GM21717 (cell line): ENCODE data around the gene MFNG.
"Not testable (repeated sequence)": the region's sequence is repeated elsewhere in the genome, so short reads cannot be mapped to it uniquely, and the experiment has no call there.

Experiments used
- ATAC-seq: cut with Tn5 transposase; IDR thresholded peaks from one replicate; pipeline ENCODE4 v1.9.1; 2021; ENCODE audit warnings: mild to moderate bottlenecking, moderate library complexity; ENCODE audit not compliant: unreplicated experiment

The MFNG gene, protein sequence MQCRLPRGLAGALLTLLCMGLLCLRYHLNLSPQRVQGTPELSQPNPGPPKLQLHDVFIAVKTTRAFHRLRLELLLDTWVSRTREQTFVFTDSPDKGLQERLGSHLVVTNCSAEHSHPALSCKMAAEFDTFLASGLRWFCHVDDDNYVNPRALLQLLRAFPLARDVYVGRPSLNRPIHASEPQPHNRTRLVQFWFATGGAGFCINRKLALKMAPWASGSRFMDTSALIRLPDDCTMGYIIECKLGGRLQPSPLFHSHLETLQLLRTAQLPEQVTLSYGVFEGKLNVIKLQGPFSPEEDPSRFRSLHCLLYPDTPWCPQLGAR

DNA sequence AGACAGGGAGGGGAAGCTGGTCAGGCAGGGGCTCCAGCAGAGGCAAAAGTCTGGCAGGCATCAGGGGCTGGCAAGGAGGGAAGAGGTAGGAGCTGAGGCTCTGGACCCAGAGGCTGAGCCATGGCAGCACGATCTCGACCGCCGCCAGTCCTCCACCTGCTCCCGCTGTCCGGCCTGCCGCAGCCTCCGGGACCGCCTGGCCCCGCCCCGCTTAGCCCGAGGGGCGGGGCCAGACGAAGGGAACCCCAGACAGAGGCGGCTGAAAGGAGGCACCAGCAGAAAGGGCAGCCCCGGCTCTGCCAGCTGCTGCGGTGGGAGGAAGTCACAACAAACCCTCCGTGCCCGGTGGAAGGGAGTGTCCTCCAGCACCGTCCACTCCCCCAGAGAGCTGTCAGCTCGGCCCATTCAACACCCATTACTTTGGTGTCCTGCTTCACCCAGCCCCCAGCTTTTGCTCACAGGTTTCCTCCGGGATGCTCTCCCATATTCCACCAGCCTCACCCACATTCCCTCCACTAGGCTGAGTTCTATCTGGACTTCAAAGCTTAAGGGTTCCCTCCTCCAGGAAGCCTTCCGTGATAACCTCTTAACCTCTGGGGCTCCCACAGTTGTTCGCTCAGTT is at the start of gene MFNG:
Gene MFNG (minus strand): TSS at position 161 of the 622 bp plus-strand sequence. CDS start 207 bp downstream, outside the sequence.
- no peak for ATAC-seq

DNA sequence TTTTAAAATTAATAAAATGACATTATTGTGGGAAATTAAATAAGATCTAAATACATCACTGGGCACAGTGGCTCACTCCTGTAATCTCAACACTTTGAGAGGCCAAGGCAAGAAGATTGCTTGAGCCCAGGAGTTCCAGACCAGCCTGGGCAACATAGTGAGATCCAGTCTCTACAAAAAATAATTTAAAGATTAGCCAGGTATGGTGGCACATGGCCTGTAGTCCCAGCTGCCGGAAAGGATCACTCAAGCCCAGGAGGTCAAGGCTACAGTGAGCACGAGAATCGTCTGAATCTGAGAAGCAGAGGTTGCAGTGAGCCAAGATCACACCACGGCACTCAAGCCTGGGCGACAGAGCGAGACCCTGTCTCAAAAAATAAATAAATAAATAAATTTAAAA is 49.0 kb upstream of the MFNG start:
- no peak for ATAC-seq

DNA sequence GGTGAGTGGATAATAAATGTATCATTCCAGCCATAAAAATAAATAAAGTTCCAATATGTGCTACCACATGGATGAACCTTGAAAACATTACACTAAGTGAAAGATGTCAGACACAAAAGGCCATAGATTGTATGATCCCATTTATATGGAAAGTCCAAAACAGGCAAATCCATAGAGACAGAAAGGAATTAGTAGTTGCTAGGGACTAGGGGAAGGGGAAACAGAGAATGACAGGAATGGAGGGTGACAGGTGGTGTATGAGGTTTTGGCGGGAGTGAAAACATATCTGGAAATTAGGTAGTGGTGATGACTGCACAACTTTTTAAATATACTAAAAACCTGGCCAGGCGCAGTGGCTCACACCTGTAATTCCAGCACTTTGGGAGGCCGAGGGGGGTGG is 48.3 kb upstream of the MFNG start:
- no peak for ATAC-seq

DNA sequence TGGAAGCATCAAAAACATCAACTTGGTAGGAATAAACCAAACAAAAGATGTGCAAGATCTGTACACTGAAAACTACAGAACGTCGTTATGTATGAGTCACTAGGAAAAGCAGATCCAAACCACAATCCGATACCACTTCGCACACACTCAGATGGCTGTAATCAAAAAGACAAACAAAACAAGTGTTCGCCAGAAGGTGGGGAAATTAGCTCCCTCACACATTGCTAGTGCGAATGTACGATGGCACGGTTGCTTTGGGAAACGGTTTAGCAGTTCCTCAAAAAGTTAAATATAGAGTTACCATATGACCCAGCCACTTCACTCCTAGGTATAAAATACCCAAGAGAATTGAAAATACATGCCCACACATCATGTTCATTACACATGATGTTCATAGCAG is 47.8 kb upstream of the MFNG start:
- no peak for ATAC-seq

DNA sequence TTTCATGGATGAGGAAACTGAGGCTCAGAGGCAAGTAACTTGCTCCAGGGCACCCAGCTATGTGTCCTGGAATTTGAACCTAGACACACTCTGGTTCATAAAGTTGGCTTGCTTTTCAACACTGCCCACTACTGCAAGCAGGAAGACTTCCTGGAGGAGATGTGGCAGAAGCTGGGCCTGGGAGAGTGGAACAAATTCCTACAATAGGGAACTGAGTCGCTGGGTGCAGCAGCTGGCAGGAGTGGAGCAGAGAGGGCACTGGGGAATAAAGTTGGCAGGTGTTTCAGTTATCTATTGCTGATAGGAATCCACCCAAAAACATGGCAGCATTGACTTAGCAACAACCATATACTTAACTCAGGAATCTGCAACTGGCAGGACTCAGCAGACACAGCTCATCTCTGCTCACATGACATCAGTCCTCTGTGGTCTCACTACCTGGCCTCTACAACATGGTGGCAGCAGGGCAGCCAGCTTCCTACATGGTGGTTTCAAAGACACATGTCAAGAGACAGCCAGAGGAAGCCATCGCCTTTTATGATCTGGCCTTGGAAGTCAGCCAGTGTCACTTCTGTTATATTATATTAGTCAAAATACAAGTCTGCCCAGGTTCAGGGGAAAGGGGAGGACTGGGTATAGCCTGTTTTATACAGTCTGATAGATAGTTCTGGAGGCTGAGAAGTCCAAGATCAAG is 43.6 kb upstream of the MFNG start:
- no peak for ATAC-seq

DNA sequence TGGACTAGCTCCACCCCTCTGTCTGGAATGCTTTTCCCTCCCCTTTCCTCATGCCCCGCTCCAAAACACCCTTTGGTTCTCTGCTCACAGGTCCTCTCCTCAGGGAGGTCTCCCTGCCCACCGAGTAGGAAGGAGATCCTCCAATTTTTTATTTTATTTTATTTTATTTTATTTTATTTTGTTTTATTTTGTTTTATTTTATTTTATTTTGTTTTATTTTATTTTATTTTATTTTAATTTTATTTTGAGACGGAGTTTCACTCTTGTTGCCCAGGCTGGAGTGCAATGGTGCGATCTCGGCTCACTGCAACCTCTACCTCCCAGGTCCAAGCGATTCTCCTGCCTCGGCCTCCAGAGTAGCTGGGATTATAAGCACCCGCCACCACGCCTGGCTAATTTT is 41.8 kb upstream of the MFNG start:
- ATAC-seq: not testable (repeated sequence)

DNA sequence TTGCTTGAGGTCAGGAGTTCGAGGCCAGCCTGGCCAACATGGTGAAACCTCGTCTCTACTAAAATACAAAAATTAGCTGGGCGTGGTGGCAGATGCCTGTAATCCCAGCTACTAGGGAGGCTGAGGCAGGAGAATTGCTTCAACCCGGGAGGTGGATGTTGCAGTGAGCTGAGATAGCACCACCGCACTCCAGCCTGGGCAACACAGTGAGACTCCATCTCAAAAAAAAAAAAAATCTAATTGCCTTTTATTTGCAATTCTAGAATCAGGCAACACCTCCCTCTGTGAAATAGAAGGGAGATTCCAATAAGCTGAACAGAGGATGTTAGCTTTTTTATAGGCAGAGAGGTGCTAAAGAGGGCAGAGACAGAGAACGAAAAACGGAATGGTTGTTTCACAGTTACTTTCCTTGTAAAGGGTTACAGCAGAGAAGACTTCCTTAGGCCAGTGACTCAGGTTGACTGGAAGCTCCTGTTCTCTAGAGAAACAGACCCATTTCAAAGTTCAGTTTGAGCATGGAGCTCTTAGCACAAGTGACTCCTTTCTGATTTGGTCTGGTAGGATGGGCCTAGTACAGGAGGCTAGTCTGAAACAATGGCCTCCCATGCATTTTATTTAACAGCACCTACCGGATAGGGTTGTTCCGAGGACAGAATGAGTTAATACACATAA is 41.0 kb upstream of the MFNG start:
- ATAC-seq: not testable (repeated sequence)

DNA sequence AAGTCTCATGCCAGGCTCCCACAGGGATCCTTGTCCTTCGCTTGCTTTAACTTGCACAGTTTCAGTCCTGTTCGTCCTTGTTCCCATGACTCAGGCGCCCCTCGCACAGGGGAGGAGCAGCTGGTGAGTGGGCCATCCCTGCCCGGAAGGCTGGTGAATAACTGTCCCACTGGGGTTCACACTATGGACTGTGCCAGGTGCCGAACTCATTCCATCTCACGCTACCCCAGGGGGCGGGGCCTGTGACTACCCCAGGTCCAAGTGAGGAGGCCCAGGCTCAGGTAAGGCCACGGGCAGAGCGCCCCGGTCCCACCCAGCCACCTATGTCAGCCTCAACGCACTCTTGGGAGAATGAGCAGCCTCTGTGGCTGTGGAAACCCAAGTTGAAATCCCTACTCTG is 40.2 kb upstream of the MFNG start:
- no peak for ATAC-seq

DNA sequence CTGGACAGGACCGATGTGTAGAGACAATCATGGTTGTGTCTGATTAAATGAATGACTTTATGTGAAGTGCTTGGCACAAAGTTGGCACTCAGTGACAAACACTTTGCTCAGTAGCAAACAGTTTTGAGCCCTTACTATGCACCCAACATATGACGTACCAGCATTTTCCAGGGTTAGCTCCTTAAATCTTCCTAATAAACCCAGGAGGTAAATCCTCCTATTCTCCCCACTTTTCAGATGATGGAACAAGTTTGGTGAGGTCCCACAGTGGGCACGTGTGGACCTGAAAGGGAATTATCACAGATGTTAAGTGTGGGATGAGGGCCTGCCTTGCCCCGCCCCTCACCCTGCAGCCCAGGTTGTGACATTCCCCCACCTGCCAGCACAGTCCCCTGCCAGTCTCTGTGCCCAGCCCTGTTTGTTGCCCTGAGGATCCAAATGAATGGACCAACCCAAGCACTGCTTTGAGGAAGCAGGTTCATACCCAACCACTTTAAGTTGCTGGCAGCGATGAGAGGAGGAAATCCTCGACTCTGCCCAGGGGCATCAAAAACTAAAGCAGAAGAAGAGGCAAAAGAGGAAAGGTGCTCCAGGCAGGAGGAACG is 39.7 kb upstream of the MFNG start:
- ATAC-seq: no peak

DNA sequence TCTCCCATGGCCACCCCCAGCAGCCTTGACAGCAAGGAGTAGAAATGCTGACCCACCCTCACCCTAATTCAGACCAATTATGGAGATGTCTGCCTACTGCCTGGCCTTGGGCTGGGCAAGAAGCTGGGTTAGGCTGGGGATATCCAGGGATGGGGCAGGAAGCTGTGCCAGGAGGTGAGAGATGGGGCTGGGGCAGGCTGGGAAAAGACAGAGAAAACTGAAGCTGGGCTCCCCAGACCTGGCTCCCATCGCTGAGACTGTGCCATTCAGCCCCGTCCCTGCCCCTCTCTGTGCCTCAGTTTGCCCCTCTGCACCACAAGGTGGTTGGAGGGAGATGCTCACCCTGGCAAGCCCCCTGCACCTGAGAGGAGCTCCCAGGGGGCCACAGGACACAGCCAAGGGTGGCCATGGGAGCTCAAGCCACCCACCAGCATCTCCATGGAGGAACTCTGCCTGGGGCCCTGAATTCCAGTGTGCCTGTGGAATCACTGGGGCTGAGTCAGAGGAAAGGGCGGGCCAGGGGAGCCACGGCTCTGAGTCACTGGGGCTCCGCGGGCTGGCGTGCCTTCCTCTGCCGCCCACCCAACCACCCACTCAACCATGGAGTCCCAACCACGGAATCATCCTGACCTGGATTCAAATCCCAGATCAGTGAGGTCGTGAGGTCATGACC is 39.0 kb upstream of the MFNG start:
- no peak for ATAC-seq

DNA sequence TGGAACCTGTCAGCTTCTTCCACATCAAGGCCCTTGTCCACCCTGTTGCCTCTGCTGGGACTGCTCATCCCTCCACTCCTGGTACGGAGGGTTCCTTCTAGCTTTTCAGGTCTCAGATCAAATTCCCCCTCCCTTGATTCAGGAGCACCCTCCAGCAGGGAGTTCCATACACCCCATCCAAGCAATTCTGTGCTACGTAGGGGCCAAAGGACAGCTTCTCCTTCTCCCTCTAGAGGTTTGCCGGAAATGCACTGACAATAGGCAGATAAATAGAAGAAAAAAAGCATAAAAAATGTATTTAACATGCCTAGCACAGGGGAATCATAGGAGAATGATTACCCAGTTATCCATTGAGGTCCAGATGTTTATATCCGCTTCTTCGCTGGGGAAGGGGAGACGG is 36.3 kb upstream of the MFNG start:
- ATAC-seq: no peak

DNA sequence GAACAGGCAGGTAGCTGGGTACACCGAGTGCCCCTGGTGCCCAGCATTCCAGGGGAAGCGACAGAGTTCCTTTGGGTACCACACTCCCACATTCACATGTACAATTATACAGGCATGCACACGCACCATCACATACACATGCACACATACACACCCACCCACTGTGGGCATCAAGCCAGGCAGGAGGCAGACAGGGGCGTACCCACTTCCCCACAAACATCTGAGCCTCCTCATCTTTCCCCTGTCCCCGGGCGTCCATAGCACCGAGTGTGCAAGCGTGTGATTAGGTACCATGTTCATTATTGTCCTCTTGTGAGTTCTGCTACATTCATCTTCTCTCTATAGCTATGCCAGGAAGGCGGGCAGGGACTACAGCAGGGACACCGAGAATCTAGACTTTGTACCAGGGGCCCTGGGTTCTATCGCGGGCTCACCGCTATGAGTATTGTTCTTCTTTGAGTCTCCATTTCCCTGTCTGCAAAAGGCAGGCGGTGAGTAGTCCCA is 35.1 kb upstream of the MFNG start:
- ATAC-seq: no peak

DNA sequence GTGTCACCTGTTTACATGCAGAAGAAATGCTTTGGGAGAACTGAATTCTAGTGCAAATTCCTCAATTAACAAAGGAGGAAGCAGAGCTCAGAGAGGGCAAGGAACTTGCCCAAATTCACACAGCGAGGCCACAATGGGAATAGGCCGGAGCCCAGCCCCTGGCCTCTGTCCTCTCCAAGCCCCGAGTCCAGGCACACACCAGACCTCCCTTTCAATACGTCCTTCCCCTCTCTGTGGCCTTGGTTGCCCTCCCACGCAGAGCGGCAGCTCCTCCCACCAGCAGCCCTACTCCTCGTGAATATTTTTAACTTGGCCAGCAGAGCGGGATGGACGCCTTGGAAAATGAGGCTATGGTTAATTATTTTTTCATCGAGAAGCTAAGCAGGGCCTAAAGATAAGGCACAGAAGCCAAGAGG is 34.6 kb upstream of the MFNG start:
- no peak for ATAC-seq

DNA sequence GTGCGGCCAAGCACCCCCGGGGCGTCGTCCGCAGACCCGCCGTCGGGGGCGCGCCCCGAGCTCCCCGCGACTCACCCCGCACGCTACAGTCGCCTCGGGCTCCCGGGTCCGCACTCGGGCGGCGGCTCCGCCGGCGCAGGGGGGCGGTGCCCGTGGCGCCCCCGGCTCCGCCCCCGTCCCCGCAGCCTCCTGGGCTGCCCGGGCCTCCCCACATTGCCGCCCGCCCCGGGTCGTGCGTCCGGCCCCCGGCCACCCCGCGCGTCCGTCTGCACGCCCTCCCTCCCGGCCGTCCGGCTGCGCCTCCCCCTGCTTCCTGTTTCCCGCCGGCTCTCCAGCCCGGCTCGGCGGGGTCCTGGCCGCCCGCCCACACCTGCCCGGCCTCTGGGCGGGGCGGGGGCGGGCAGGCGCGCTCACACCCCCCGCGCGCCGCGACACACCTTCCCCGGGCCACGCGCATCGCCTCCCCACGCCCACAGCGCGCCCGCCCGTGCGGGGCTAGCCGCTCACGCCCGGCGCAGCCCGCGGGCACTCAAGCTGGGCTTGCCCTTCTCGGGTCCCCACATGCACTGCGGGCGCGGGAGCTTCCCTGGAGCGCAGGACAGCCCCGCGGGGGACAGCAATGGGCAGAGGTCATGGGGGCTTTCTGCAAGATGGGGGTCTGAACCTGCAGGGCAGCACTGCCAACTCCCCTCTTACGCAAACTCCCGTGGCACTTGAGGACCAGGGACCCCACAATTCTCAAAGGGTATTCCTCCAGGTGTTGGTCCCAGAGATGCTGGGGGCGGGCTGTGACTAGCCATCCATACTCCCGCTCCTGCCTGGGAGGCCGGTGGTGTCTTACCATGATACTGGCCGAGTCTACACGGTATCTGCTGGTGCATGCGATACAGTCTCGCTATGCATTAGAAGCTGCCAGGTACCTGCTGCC is 33.3 kb upstream of the MFNG start, which contains the start of gene CARD10:
Gene CARD10 (minus strand): TSS at position 148 of the 928 bp plus-strand sequence. CDS start 215 bp downstream, outside the sequence.
- no peak for ATAC-seq

DNA sequence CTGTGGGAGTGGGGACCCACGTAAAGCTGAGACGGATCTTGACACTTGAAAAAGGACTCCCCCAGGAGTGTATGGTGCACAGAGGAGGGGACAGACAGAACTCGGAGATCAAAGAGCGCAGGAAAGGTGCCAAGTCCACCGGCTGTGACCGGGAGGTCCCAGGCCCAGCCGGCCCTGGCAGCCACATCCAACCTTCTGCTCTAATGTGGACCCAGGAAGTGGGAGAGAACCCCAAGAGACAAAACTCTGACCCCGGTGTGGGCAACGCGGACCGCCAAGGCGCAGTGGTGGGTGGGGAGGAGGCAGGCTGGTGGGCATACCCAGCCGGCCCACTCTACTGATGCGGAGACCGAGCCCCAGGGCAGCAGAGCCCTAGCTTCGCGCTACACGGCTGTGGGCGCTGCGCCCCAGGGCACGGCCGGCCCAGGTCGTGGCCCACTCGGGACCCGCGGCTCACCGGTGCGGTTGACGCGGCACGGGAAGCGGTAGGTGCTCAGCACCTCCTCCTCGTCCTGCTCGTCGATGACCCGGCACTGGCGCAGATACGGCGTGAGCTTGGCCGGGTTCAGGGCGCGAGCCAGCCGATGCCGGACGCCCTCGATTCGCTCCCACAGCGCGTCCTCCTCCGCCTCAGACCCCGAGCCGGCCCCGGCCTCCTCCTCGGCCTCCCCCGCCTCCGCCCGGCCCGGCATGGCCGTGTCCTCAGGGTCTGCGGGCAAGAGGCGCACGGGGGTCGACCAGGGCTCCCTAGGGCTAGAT is 32.5 kb upstream of the MFNG start:
- ATAC-seq: no peak

DNA sequence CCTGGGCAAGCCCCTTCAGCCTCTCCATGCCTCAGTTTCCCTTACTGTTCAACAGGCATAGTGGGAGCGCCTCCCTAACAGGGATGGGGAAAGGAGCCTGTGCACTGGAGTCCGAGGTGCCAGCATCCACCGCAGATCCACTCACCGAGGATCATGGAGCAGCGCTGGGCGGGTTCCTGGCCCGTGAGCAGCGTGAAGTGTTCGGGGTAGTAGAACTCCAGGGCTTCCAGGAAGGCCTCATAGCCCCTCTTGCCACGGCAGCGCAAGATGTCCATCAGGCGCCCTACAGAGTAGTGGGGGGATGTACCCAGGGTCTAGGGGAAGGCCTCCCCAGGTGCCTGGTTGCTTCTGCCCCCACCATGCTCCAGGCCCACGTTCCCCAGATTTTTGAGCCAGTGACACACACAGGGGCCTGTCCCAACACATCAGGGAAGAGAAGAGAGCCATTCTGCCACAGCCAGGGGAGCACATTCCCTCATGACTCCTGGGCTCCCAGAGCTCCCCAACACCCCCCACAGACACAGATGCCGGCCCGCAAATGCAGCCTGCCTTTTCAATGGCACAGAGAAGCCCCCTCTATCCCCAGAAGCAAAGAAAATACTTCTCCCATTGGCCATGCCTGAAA is 31.8 kb upstream of the MFNG start:
- no peak for ATAC-seq

DNA sequence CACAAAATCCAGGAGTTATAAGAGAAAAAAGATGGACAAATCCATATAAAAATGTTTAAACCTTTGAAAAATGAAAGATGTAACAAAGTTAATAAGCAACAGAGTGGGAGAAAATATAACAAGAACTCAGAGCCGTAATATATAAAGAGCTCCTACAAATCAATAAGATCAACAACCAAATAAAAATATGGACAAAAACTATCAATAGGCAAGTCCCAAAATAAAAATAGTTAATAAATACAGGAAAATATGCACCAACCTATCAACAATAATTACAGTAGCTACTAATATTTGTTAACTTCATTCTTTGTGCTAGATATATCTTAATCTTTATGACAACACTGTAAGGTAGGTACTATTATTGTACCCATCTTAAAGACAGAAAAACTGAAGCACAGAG is 30.3 kb upstream of the MFNG start:
- no peak for ATAC-seq

DNA sequence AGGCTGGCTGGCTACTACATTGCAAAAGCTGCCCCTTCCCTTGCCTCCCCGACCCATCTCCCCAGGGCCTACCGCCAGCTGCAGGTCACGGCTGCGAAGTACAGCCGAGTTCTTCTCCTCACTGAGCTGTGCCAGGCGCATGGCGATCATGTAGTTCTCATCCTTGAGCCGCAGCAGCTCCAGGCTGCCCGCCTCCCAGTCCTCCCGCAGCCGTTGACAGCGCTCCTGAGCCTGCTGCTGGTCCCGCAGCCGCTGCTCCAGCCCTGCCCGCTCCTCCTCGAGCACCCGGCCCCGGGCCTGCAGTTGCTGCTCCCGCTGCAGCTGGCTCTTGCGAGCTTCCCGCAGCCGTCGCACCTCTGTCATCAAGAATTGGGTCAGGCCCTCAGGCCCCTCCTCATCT is 29.7 kb upstream of the MFNG start:
- no peak for ATAC-seq
